HL-60 (cell line): ENCODE results near the gene TAS2R10.

Experiments
- CTCF ChIP-seq: IDR thresholded peaks from one replicate; pipeline ENCODE4 v1.5.1; 2011; ENCODE audit warnings: low read length, control low read depth, inconsistent platforms; ENCODE audit not compliant: insufficient read depth
- POLR2AphosphoS5 ChIP-seq: IDR thresholded peaks from 2 replicates; pipeline ENCODE4 v1.6.1; 2012; ENCODE audit warnings: low read depth
- REST ChIP-seq: IDR thresholded peaks from 2 replicates; pipeline ENCODE4 v1.6.1; 2012; ENCODE audit warnings: low read depth; ENCODE audit not compliant: insufficient replicate concordance

DNA sequence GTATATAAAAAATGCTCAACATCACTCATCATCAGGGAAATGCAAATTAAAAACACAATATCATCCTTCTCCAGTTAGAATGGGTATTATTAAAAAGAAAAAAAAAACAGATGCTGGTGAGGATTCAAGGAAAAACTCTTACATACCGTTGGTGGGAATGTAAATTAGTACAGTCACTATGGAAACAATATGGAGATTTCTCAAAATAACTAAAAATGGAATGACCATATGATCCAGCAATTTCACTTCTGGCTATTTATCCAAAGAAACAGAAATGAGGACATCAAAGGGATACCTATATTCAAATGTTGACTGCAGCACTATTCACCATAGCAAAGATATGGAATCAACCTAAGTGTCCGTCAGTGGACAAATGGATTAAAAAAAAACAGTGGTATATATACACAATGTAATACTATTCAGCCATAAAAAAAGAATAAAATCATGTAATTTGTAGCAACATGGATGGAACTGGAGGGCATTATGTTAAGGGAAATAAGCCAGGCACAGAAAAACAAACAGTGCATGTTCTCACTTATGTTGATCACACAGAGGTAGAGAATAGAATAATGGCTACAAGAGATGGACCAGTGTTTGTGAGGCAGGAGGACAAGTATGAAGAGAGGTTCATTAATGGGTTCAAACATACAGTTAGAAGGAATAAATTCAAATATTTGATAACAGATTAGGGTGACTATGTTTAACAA lies 37.5 kb upstream of the TAS2R10 start:
- no peak for TF ChIP-seq CTCF
- no peak for TF ChIP-seq POLR2AphosphoS5
- TF ChIP-seq REST, result no peak
